Prostate gland (tissue), 2 donors: Measurements from ENCODE around the gene IDS.

Source experiments
- POLR2A ChIP-seq: fragments of 450-650 bp; IDR thresholded peaks from one replicate; pipeline ENCODE4 v1.6.1; 2016; ENCODE audit warnings: antibody characterized with exemption, mild to moderate bottlenecking
- TF ChIP-seq, protein P1 (sequence below), 4 experiments: fragments of 200-600 bp in 2 of 4; fragments of 450-650 bp in 2 of 4; sonication (generic) in 2 of 4; IDR thresholded peaks; 1 replicate in 3 of 4; 2 replicates in 1 of 4; pipeline ENCODE4 v1.5.1; 2016 to 2019; ENCODE audit warnings: antibody characterized with exemption in 4 of 4, mild to moderate bottlenecking in 2 of 4, moderate library complexity in 2 of 4

- TF ChIP-seq POLR2A, result no peak
- TF ChIP-seq, protein P1, sequence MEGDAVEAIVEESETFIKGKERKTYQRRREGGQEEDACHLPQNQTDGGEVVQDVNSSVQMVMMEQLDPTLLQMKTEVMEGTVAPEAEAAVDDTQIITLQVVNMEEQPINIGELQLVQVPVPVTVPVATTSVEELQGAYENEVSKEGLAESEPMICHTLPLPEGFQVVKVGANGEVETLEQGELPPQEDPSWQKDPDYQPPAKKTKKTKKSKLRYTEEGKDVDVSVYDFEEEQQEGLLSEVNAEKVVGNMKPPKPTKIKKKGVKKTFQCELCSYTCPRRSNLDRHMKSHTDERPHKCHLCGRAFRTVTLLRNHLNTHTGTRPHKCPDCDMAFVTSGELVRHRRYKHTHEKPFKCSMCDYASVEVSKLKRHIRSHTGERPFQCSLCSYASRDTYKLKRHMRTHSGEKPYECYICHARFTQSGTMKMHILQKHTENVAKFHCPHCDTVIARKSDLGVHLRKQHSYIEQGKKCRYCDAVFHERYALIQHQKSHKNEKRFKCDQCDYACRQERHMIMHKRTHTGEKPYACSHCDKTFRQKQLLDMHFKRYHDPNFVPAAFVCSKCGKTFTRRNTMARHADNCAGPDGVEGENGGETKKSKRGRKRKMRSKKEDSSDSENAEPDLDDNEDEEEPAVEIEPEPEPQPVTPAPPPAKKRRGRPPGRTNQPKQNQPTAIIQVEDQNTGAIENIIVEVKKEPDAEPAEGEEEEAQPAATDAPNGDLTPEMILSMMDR (IDR thresholded peaks at IDR 0.05), result no peak
Observed at GRCh38 chrX:149495573-149496071, 9.5 kb downstream of the IDS start.
